ENCODE measurements around the gene PCDH18. TPM values are rescaled to one million over a fixed set of nuclear protein-coding genes. Genes with fewer than 3 reads are reported as not detected.
"Not testable (repeated sequence)": the region's sequence is repeated elsewhere in the genome, so short reads cannot be mapped to it uniquely, and the experiment has no call there.

The PCDH18 gene
- polyA plus RNA-seq, 1 donor from 2014 or later: not detected

DNA sequence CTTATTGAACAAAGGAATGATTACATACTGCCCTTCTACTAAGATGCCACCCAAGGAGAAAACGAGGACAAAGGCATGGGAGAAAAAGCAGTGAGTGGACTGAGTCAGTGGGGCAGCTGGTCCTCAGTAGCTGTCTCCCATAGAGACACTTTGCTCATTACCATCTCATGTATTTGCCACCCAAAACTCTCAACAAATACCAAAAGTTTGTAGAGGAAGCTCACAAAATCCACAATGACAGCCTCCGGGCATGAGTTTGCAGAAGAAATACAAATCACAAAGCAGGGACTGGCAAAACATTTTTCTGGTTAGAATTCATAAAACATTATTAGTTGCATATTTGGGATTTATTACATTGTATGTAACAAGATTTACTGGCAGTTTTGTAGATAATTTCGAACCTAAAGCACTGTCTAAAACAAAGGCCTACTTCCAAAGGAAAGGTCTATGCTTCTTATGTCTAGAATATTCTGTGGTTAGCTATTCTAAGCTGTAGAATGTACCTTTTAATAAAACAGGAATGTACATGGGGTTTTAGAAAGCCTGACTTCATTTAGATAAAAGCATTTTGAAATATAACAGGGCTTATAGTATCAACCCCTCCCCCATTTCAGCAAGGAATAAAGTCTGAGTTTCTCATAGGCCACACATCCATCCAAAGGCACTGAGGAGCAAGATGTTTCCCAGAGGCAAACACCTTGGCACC is 17.7 kb downstream of the PCDH18 start:
- no peaks in the 10 kb centered on the region for H3K27me3 Mint-ChIP-seq
- H3K4me1 Mint-ChIP-seq: no peaks in the 10 kb centered on the region
- H3K4me3 Mint-ChIP-seq: no peak overlapping the region
- no peaks in the 10 kb centered on the region for H3K36me3 Mint-ChIP-seq
- no peak overlapping the region for H3K27ac Mint-ChIP-seq
- H3K9me3 Mint-ChIP-seq: peaks cover 0 to 7% (median 2%) of the 10 kb centered on the region in 3 donors

- Mint-ChIP-seq H3K9me3 (peaks cover 0 to 7% (median 2%) of the 10 kb centered on the region in 3 donors), H3K4me1 (no peaks in the 10 kb centered on the region), H3K27ac (no peak overlapping the region), H3K36me3 (no peaks in the 10 kb centered on the region), H3K4me3 (no peak overlapping the region), H3K27me3 (no peaks in the 10 kb centered on the region)
Observed at GRCh38 chr4:137510557-137511265, 21.6 kb downstream of the PCDH18 start.

GRCh38 chr4:137509855-137510282 is 22.4 kb downstream of the PCDH18 start:
- H3K27ac Mint-ChIP-seq: no peak overlapping the region
- H3K4me3 Mint-ChIP-seq: no peak overlapping the region
- H3K36me3 Mint-ChIP-seq: no peaks in the 10 kb centered on the region
- H3K9me3 Mint-ChIP-seq: peaks cover 0 to 7% (median 0%) of the 10 kb centered on the region in 3 donors
- H3K4me1 Mint-ChIP-seq: no peaks in the 10 kb centered on the region
- no peaks in the 10 kb centered on the region for H3K27me3 Mint-ChIP-seq

- no peak overlapping the region for H3K4me3 Mint-ChIP-seq
- H3K27me3 Mint-ChIP-seq: no peaks in the 10 kb centered on the region
Observed at GRCh38 chr4:137502339-137503129, 29.8 kb downstream of the PCDH18 start.

DNA sequence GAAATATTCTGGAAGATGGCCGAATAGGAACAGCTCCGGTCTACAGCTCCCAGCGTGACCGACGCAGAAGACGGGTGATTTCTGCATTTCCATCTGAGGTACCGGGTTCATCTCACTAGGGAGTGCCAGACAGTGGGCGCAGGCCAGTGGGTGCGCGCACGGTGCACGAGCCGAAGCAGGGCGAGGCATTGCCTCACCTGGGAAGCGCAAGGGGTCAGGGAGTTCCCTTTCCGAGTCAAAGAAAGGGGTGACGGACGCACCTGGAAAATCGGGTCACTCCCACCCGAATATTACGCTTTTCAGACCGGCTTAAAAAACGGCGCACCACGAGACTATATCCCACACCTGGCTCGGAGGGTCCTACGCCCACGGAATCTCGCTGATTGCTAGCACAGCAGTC is 36.0 kb downstream of the PCDH18 start:
- not testable (repeated sequence) for H3K27me3 Mint-ChIP-seq, H3K27ac Mint-ChIP-seq, H3K4me3 Mint-ChIP-seq, H3K9me3 Mint-ChIP-seq, H3K36me3 Mint-ChIP-seq, H3K4me1 Mint-ChIP-seq

More at GRCh38 chr4:137502339-137503129, 29.8 kb downstream of the PCDH18 start:
- H3K27ac Mint-ChIP-seq: no peak overlapping the region
- no peaks in the 10 kb centered on the region for H3K4me1 Mint-ChIP-seq
- peaks cover 0 to 2% (median 0%) of the 10 kb centered on the region in 3 donors for H3K9me3 Mint-ChIP-seq
- no peaks in the 10 kb centered on the region for H3K36me3 Mint-ChIP-seq

DNA sequence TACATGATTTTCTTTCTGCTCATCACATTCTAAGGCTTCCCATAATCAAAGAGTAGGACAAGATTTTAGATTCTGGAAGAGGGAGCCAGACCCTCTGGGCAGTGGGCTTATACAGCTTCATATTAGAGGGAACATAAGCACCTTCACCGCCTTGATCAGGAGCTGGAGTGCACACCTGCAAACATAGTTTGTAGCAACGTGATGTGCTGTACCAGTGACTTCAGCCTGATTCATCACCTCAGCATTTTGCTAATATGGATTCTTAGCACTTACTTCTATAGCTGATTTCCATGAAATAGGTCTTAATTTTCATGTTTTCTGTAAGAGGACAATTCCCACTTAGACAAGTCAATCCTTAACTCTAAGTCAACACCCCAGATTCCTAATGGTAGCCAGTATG is 36.7 kb downstream of the PCDH18 start:
- Mint-ChIP-seq H3K4me1 (no peaks in the 10 kb centered on the region), H3K27ac (no peak overlapping the region), H3K9me3 (peaks cover 0 to 3% (median 2%) of the 10 kb centered on the region in 3 donors), H3K36me3 (no peaks in the 10 kb centered on the region), H3K4me3 (no peak overlapping the region), H3K27me3 (no peaks in the 10 kb centered on the region)

GRCh38 chr4:137483313-137483959 is 48.9 kb downstream of the PCDH18 start:
- not testable (repeated sequence) for H3K9me3 Mint-ChIP-seq, H3K4me3 Mint-ChIP-seq, H3K27ac Mint-ChIP-seq, H3K4me1 Mint-ChIP-seq, H3K36me3 Mint-ChIP-seq, H3K27me3 Mint-ChIP-seq

GRCh38 chr4:137479657-137480056 is 52.6 kb downstream of the PCDH18 start:
- not testable (repeated sequence) for H3K27ac Mint-ChIP-seq, H3K9me3 Mint-ChIP-seq, H3K4me1 Mint-ChIP-seq, H3K4me3 Mint-ChIP-seq, H3K36me3 Mint-ChIP-seq, H3K27me3 Mint-ChIP-seq

DNA sequence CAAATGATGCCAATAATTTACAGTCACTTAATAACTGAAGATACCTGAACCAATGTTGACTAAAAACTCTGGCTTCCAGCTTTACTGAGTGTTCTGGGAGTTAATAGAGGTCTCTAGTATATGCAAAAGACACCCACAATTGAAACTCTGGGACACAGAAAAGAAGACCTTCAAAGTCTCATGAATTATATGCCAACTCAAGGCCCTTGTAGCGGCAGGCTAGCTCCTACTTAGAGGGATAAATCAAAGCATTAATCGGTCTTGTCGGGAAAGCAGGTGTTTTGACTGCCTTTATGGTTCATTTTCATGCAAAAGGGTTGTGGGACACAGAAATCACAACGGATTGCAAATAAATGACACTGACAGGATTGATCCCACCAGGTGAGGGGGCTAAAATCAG is 55.9 kb downstream of the PCDH18 start:
- no peak overlapping the region for H3K4me3 Mint-ChIP-seq
- no peak overlapping the region for H3K27ac Mint-ChIP-seq
- no peaks in the 10 kb centered on the region for H3K36me3 Mint-ChIP-seq
- H3K4me1 Mint-ChIP-seq: no peaks in the 10 kb centered on the region
- H3K27me3 Mint-ChIP-seq: no peaks in the 10 kb centered on the region
- H3K9me3 Mint-ChIP-seq: peaks cover 0 to 3% (median 0%) of the 10 kb centered on the region in 3 donors

DNA sequence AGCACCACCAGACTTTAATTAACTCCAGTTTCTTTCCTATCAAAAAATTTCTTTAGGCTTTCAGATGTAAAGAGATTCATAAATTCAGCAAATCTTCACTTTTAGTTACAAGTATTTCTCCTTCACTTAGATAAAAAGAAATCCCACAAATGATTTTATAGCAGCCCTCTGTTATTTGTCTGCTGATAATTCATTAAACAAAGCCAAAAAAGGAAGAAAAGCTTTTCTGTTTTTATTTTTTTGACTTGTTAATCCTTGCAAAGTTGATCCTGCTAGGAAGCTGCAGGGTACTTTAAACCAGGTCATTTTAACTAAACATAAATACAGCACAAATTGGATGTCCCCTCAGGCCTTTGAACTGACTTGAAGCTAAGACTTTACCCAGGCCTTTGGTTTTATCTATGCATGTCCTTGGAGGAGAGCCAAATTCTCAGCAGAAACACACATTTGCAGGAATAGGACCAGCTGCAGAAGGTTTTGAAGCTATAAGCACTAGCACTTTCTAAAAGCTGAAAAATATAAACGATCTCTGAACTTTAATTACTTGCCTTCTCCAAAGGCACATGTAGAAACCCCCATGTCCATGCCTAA is 57.5 kb downstream of the PCDH18 start:
- Mint-ChIP-seq H3K27ac (no peak overlapping the region), H3K27me3 (no peaks in the 10 kb centered on the region), H3K9me3 (peaks cover 0 to 3% (median 0%) of the 10 kb centered on the region in 3 donors), H3K4me3 (no peak overlapping the region), H3K4me1 (no peaks in the 10 kb centered on the region), H3K36me3 (no peaks in the 10 kb centered on the region)

- H3K27ac Mint-ChIP-seq: no peak overlapping the region
- no peaks in the 10 kb centered on the region for H3K4me1 Mint-ChIP-seq
- H3K4me3 Mint-ChIP-seq: no peak overlapping the region
- H3K27me3 Mint-ChIP-seq: no peaks in the 10 kb centered on the region
- H3K9me3 Mint-ChIP-seq: peaks cover 0 to 2% (median 2%) of the 10 kb centered on the region in 3 donors
- H3K36me3 Mint-ChIP-seq: no peaks in the 10 kb centered on the region
Observed at GRCh38 chr4:137471895-137472294, 60.4 kb downstream of the PCDH18 start.

DNA sequence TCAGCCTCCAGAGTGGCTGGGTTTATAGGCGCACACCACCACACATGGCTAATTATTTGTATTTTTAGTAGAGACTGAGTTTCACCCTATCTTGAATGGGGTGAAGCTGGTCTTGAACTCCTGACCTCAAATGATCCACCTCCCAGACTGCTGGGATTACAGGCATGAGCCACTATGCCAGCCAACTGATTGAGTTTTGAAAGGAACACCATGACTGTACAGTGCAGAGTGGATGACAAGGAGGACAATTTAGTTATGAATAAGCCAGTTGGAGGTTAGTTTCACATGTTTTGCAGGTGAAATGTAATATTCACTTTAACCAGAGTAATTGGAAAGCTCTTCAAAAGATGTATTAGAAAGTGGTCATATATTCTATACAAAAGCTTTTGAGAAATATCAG is 60.8 kb downstream of the PCDH18 start:
- H3K27ac Mint-ChIP-seq: no peak overlapping the region
- no peaks in the 10 kb centered on the region for H3K27me3 Mint-ChIP-seq
- H3K9me3 Mint-ChIP-seq: peaks cover 0 to 3% (median 2%) of the 10 kb centered on the region in 3 donors
- H3K4me3 Mint-ChIP-seq: no peak overlapping the region
- H3K36me3 Mint-ChIP-seq: no peaks in the 10 kb centered on the region
- no peaks in the 10 kb centered on the region for H3K4me1 Mint-ChIP-seq

DNA sequence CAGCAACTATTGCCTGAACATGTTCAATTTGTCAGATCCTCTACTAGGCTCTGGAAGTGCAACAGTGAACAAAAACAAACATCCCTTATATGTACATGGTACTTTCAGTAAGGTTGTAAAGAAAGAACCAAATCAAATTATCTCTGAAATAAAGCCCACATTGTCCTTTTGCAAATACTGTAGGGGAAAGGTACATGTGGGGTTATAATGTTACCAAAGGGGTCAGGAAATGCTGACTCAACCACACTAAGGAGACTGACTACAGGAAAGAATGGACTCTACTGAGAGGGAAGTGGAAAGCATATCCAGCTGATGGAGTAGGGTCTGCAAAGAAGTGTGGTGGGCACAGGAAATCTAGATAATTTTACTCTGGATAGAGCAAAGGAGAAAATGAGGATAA is 61.5 kb downstream of the PCDH18 start:
- Mint-ChIP-seq H3K27ac (no peak overlapping the region), H3K27me3 (no peaks in the 10 kb centered on the region), H3K36me3 (no peaks in the 10 kb centered on the region), H3K4me3 (no peak overlapping the region), H3K9me3 (peaks cover 0 to 3% (median 2%) of the 10 kb centered on the region in 3 donors), H3K4me1 (no peaks in the 10 kb centered on the region)

Measured in IgD-negative memory B cell (primary cell).